Measurements from ENCODE around the gene PARD3.

Gene PARD3

DNA sequence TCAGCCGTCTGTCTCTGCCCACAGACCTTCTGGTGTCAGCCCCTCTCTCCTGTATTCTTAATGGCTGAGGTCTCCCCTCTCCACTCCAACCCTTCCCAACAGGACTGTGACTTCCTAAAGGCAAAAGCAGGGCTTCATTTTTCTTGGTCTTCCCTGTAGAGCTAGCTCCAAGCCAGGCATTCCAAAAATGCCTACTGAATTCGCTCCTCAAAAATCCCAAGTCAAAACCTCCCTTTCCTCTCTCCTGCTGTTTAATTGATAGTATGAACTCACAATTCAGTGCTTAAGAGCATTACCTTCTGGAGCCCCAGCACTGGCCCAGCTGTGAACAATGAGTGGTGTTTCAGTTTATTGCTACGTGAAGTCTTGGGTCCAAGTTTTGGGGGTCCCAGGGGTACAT lies 628.4 kb downstream of the PARD3 start:
- DNase-seq (ENCODE audit: low read depth in 3 of 3), result no peak

DNA sequence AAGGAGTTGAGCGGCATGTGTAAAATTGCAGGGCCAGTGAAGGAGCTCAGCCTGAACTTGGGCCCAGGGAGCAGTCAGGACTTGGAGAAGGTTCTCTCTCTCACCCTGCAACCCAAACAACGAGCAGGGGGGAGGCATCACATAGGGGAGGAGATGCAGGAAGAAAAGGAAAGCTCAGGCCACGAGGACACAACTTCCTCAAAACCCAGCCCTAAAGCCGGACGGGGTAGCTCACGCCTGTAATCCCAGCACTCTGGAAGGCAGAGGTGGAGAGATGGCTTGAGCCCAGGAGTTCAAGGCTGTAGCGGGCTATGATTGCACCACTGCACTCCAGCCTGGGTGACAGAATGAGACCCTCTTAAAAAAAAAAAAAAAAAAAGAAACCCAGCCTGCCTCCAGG lies 629.1 kb downstream of the PARD3 start:
- no peak for DNase-seq (ENCODE audit: low read depth in 3 of 3)

DNA sequence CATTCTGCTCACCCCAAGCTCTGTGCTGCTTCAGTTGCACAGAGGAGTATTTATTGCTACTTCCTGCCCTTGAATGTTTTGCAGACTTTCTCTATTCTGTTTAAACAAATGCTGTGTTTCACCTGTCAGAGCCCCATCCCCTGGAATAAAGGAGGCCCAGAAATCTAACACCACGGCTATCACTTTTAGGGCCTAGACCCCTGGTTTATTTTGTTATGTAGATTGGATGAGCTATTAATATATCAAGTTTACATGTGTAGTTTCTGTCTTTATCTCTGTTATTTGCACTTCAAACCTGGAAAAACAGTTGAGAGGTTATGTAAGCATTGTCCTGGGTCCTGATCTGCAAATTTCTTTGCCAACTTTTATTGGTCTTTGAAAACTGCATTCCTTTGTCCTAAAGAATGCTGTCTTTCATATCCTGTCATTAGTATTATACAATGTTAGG lies 630.1 kb downstream of the PARD3 start:
- DNase-seq (ENCODE audit: low read depth in 3 of 3), result no peak

DNA sequence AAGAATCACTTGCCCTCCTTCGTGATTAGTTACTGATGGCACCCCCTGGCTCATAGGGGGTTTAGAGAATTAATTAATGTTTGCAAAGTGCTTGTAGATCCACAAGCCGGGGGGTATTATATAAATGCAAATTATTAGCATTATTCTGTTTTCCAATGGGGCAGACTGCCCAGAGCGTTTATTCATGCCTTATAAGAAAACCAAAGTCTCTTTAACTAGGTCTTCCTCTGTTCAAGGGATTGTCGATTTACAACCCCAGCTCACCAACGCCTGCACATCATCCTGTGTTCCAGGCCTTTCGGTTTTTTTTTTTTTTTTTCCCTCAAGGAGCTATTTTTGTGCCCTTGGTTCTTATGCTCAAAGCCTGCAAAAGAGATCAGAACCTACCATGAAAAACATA lies 630.7 kb downstream of the PARD3 start:
- no peak for DNase-seq (ENCODE audit: low read depth in 3 of 3)

DNA sequence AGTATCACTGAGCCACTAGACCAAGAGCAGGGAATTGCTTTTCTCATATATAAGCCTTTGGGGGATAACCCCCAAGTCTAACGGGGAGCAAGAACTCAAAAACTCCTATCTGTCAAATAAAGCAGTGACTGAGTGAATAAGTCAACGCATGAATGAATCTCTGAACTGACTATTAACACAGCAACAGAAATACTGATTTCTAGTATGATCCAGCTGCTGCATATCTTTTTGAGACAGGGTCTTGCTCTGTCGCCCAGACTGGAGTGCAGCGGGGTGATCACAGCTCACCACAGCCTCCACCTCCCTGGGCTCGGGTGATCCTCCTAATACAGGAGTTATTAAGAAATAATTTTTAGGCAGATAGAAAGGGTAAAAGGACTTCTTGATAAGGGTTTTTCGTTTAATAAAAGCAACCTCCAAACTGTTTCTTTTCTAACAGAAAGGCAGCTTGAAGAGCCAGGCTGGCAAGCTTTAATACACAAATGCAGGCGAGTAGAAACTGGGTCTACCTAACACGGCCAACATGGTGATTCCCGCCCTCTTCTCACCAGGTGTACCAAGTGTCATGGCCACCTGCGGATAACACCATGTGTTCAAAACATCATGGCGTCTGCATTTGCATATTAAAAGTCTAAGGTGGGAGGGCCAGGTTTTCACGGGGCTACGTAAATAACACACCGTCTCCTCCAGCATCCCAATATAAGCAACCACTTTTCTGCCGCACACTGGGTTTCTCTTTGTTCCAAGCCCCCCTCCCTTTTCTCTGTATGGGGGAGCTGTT lies 631.9 kb downstream of the PARD3 start:
- no peak for DNase-seq (ENCODE audit: low read depth in 3 of 3)

DNA sequence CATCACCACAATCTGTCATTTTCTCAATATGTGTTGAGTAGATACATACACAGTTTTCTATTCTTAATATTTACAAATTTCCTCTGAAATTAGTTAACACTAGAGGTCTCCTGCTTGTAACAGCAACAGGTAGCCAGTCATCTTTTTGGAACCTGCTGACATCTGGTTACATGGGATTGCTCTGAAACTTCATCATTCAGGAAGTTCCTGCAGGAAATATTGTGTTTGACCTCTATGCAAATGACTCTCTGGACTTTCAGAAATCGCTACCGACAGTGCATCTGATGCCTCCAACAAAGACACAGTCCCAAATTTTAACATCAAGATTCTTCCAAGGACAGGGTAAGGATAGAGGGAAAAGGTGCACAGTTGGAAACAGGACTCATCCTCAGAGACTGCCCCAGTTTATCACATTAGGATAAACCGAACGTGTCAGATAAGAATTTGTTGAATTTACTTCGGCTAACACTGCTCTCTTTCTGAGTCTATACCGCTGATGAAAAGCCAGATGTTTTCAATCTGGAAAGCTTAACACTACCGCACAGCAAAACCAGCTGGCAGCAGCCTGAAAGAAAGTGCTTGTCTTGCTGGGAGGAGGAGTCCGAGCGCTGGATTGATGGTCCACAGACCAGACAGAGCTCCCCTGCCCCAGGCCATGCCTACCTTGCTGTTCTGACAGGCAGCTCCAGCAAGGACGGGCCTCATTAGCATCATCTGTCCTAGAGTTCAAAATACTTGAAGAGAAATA lies 633.4 kb downstream of the PARD3 start:
- DNase-seq (ENCODE audit: low read depth in 3 of 3), result no peak

DNA sequence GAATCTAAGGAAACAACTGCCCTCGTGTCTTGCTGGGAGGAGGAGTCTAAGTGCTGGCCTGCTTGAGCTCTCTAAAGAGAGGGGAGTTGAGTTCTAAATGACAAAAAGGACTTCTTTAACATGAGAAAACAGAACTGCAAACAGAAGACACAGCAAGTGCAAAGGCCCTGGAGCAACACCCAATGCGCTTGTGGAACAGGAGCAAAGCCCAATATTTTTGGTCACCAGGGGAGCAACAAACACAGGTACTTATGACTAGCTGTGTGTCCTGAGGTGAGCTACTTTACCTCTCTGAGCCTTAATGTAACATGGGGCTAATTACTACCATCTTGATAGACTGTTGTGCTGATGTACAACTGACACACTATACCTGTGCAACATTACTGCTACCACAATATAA lies 634.3 kb downstream of the PARD3 start:
- no peak for DNase-seq (ENCODE audit: low read depth in 3 of 3)

DNA sequence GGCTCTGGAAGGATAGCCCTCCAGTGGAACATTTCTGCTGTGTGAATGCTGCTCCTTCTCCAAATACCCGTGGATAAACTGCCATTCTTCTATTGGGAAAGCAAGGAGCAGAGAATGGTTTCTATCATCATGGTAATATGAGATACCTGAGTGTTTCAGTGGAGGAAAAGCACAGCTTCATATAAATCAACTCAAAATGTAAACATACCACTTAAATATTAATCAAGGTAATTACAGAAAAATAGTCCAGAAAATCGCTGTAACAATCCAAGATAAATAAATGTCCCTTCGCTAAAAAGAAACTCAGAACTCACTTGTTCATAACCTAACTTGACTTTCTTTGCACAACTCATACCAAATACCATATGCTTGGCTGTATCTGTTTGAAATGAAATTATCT lies 635.8 kb downstream of the PARD3 start:
- DNase-seq (ENCODE audit: low read depth in 3 of 3), result no peak

DNA sequence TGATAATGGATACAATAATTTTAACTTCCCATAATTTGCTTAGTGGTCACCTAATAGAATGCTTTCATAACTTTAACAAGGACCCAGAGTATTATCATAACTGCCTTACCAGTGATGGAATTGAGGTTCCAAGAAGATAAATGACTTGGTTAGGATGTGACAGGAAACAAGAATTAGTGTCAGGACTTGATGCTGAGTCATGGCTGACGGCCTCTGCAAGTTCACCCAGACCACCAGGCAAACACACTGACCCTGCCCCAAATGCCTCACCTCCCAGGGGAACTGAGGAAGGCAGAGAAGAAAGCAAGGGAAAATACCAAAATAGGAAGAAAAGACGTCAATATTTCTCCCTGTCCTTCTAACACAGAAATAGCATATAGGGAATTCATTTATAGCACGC lies 636.3 kb downstream of the PARD3 start:
- DNase-seq (ENCODE audit: low read depth in 3 of 3), result no peak

DNA sequence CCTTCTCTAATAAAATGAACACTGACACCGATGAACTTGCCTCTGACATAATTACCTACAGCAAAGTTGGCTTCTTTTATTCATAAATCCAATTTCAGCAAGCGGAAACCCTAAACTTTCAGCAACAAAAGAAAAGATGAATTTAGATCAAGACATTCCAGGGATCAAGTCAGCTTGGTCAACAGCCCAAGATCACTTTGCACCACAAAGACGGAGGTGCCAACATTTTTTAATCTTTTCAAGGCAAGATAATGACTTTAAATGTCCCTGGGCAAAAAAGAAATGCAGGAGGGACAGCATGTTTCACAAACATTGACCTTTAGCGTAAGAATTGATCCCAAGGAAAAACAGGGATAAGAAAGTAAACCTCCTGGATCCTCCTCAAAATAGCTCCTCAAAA lies 636.9 kb downstream of the PARD3 start:
- no peak for DNase-seq (ENCODE audit: low read depth in 3 of 3)

DNA sequence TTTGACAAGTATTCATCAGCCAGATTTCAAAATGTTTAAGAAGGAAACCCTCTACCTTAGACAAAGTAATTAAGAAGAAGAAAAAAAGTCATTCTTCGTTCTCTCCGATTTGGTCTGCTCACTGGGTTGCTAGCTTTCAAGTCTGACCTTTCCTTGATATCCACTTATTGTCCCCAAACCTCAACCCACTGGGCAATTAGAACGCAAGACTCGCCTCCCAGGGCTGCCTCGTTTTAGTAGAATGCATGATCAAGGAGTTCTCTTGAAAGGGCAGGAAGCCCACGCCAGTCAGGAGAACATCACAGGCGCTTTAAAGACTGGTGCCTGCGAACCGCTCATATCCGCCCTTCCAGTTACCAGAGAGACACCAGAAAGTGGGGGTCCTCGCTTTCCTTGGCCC lies 637.7 kb downstream of the PARD3 start:
- no peak for DNase-seq (ENCODE audit: low read depth in 3 of 3)

DNA sequence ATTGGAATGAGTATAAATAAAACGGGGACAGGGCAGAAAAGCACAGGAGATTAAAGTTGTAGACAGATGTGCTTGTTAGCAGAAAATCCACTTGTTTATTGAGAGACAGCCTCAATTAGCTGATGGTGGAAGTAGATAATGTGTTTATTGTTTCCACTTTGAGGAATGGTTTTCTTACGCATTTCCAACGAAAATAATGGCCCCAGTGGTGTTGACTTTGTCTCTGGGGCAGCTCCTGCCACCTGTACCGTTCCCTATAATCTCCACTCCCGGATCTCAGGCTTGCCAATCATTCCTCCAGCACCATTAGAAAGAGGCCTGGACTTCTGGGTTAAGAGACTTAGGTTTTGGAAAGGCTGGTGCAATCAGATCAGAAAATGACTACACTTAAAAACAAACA lies 638.7 kb downstream of the PARD3 start:
- DNase-seq (ENCODE audit: low read depth in 3 of 3), result no peak

DNA sequence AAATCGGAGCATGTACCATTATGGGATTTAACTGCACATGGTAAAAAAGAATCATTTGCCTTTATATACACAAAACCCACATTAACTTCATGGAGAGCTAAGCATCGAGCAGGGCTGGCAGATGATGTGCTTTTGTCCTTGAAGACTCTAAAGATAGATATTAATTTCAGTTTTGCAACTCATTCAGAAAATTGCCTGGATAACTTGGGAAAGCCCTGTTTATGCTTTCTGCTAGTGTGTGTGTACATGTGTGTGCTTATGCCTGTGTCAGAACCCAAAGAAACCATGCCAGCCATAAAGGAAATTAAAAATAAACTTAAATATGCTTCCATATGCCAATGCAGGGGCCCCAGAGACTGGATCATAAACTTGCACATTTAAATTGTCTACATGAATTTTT lies 640.0 kb downstream of the PARD3 start:
- DNase-seq (ENCODE audit: low read depth in 3 of 3), result no peak

DNA sequence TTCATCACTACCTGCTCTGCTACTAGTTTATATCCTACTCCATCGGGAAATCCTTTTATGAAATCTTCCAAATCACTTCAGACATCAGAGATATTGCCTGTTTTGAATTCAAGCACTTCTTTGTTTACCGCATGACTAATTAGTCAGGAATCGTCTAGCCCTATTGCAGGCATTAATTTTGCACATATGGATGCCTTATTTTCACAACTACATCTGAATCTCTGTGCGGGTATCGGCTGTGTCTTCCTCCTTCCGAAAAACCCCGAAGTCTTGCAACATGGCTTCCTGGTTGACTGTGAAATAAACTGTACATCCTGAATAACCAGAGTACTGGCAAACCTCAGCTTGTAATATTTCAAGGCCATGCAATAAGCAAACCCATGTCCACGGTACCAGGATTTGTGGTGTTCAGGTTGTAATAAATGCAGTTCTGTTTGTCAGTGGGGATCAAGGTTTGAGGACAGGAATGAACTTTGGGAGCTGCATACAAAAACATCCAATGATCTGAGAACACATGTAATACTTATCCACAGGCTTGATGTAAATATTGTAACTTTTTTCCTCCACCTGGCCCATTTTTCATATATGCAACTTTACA lies 642.1 kb downstream of the PARD3 start:
- DNase-seq (ENCODE audit: low read depth in 3 of 3), result no peak

DNA sequence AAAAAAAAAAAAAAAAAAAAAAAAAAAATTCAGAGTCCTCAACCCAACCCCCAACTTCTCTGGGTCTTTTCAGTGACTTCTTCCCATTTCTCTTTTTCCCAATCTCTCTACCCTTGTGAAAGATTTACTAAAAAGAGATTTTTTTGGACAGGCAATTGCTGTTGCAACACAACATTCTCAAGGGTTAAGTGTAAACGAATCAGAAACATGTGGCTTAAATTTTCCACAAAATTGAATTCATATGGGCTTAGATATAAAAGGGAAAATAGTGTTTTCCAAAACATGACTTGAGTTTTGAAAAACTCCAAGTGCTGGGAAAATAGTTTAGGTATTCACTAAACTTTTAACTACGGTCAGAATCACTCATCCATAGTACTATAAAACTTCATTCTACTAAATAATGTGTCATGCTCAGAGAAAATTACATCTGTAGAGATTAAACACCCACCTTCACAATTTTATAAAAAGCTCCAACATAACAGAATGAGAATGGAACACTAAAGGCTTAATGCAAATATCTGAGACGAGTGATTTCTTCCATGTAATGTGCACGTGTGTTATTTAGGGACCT lies 643.1 kb downstream of the PARD3 start:
- no peak for DNase-seq (ENCODE audit: low read depth in 3 of 3)

DNA sequence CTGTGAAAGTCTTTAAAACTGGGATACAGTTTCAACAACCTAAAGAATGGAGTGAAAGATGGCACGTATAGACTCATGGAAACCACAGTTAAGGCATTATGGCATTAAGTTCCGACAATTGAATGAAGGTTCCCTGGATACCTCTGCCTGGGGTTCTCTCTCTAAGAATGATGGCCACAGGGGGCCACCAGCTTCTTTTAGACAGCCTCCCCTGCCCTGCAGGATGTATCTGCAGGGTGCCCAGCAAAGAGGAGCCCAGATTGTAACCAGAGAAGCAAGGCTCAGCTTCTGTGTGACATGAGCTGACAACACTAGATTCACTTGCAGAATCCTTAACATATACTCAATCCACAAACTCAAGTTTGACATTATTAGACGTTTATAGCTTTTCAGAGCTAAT lies 645.4 kb downstream of the PARD3 start:
- DNase-seq (ENCODE audit: low read depth in 3 of 3), result no peak

DNA sequence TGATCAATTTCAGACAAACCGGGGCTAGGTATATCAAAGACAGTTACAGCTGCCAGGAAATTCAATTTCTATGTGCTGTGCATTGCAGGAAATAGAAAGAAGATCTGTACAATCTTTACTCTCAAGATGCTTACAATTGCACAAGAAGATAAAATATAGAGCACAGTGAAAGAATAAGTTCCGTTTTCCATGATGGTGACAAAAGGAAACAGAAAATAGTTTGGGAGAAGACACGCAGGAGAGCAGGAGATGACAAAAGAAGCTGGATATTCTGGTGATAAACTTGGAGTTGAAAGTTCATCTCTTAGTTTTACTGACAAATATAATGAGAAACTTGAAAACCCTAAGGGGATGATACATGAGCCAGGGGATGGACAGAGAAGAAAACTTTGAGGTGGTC lies 646.0 kb downstream of the PARD3 start:
- no peak for DNase-seq (ENCODE audit: low read depth in 3 of 3)

DNA sequence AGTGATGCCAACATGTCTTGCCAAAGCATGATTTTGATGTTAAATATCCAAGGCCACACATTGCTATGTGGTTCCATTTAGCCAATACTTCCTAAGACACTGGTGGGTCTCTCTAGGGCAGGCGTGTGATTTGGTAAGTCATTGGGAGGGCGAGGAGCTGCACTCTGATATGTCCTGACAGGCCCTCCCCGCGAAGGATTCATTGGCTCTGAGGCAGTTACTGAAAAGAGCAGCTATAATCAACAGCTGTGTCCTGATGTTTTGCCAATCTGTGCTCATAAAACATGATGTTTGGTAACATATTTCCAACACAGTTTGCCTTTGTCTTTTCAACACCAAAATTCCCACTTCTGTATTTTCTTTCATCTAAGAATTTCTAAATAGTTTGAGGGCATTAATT lies 646.7 kb downstream of the PARD3 start:
- no peak for DNase-seq (ENCODE audit: low read depth in 3 of 3)

DNA sequence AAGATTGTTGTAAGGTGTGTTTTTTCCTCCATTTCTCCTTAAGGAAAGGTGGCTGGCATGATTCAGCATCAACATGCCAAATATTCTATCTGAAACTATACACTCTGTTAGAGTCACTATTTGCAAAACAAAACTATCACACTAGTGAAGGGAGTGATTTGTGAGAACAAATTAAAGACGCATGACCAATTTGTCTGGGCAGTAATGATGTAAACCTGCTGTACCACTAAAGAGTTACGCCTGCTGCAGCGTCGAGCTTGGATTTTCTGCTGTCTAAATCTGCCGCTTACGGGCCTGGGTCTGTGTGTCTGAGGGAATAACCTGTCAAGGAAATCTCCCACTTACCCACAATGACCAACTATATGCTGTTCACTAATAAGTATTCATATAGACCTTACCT lies 648.3 kb downstream of the PARD3 start:
- no peak for DNase-seq (ENCODE audit: low read depth in 3 of 3)

DNA sequence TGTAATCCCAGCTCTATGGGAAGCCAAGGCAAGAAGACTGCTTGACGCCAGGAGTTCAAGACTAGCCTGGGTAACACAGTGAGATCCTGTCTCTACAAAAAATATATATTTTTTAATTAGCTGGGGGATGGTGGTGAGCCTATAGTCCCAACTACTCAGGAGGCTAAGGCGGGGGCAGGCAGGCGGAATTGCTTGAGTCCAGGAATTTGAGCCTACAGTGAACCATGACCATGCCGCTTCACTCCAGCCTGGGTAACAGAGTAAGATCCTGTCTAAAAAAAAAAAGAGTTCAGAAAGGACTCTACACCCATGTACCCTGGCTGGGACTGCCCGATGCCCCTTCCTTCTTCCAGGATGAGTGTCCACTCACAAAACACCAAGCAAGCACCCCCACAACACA lies 648.7 kb downstream of the PARD3 start:
- no peak for DNase-seq (ENCODE audit: low read depth in 3 of 3)

DNA sequence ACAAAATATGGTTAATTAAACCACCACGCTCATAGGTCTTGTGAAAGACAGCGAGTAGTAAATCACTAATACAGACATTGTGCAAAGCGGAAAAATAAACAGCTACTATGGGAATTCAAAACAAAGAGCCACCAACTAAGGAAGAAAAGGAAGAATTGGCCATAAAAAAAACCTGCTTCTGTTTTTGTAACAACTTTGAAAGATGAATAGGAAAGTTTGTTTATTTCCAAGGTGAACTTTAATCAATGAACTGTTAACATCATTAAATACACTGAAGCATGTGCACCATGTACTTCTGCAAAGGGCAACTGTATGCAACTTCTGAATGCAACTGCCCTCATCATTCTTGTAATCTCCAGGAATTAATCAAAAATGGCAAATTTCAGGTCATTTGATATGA lies 651.1 kb downstream of the PARD3 start:
- no peak for DNase-seq (ENCODE audit: low read depth in 3 of 3)

DNA sequence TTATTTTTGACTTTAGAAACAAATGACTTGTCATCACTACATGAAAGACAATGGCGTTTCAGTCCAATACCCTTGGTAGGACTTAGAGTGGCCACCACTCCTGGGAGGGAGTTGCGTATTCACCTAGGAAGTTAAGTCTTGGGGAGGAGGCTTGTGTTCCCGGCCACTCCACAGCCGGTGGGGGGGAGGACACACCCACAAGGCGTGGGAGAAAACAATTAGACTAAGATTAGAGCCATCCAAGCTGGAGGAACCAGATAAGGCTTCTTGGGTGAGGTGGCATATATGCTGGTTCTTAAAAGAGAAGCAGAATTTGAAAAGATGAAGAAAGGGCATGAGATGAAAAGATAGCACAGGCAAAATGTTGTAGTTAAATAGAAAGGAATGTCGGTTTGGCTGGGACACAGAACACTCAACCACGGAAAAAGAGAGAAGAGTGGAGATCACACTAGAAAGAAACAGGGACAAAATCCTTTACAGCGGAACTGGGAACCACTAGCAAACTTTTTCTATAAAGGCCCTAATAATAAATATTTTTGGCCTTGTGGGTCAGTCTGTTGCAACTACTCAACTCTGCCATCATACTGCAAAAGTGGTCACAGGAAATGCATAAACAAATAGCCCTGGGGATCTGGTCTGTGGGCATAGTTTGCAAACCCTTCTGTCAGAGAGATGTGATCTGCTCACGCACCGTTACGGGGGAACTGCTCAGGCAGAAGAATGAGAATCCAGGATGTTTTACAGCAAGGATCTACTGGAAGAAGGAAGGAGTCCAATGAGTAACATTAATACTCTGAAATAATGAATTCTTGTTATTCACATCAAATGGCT lies 651.8 kb downstream of the PARD3 start:
- no peak for DNase-seq (ENCODE audit: low read depth in 3 of 3)

All from stimulated activated CD4-positive, alpha-beta T cell treated with anti-CD3 and anti-CD28 coated beads, TNF-alpha, amount 100 ng/mL, for 4 hours (primary cell).